Measurements from ENCODE around the gene DPP10.

DPP10 gene

DNA sequence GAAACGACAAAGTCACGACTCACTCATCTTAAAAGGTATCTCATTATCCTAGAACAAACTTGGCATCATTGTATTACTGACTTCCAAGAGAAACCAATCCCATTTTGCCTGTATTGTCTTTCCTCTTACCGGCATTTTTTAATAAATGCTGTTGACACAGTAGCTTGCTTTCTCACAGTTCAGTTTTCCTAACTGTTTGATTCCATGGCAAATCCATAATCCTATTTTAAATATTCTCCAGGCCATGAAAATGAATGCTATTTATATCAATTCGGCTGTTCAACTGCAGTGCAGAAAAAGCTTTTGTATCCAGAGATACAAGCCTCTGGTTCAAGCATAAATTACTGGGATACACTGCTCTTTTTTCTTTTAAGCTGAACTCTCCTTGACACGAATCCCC is 1241.9 kb downstream of the DPP10 start:
- Histone ChIP-seq H3K9me3 (ENCODE audit: insufficient read depth, low read length) (peaks cover 5% of the 10 kb centered on the region; the same call in 1 of the 2 replicates), H3K4me1 (ENCODE audit: insufficient read depth, insufficient read length) (no peaks in the 10 kb centered on the region), H3K4me3 (ENCODE audit: insufficient read length, low read depth) (no peak overlapping the region), H3K27me3 (ENCODE audit: insufficient read depth, insufficient read length) (no peaks in the 10 kb centered on the region), H3K9ac (ENCODE audit: insufficient read length, low read depth) (no peak overlapping the region), H3K36me3 (ENCODE audit: insufficient read depth, insufficient read length, low read length) (no peaks in the 10 kb centered on the region)
- no peak for DNase-seq (ENCODE audit: low read depth, low spot score)
- TF ChIP-seq YY1 (IDR thresholded peaks at IDR 0.05; ENCODE audit: insufficient read depth, insufficient read length) (no peak), ZNF274 (IDR thresholded peaks at IDR 0.05; ENCODE audit: low read depth, low read length) (no peak), SUZ12 (IDR thresholded peaks at IDR 0.05; ENCODE audit: extremely low read depth, insufficient read depth, insufficient read length) (no peak)

DNA sequence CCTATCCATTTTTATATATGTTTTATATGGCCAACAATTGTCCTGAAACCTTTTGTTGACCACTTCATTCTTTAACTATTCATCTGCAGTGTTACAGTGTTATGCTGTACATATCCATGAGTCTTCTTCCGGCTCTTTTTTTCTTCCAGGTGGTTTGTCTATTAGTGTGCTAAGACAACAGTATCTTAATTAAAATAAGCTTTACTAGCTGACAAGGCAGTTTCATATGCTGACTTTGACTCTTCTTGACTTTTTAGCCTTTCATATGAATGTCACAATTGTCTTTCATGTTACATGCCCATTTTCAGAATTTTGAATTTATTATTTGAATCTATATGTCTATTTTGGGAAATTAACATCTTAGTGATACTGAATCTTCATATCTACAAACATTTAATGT is 1249.0 kb downstream of the DPP10 start:
- no peak overlapping the region for H3K4me3 ChIP-seq (ENCODE audit: insufficient read length, low read depth)

DNA sequence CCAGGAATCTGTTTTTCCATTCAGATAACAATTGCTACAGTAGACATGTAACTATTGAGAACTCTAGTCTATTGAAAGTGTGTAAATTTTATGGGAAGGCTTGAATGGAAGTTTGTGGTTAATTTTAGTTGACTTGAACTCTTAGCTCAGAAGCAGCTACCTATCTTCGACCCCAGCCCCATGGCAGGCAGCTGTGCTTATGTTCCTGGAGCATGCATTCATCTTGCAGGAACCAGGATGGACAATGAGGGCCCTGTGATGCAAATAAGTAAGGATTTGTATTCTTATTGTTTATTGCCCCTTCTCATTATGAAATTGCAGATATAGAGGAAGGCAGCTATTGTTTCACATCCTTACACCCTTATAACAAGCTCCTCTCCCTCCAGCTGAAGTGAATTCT is 1252.2 kb downstream of the DPP10 start:
- H3K4me1 ChIP-seq (ENCODE audit: insufficient read depth, insufficient read length) = no peaks in the 10 kb centered on the region
- H3K4me3 ChIP-seq (ENCODE audit: insufficient read length, low read depth) = no peak overlapping the region

More for the DNA sequence above, 1249.0 kb downstream of the DPP10 start:
- TF ChIP-seq YY1 (IDR thresholded peaks at IDR 0.05; ENCODE audit: insufficient read depth, insufficient read length) = no peak
- no peak for TF ChIP-seq SUZ12 (IDR thresholded peaks at IDR 0.05; ENCODE audit: extremely low read depth, insufficient read depth, insufficient read length)
- TF ChIP-seq ZNF274 (IDR thresholded peaks at IDR 0.05; ENCODE audit: low read depth, low read length) = no peak
- H3K36me3 ChIP-seq (ENCODE audit: insufficient read depth, insufficient read length, low read length) = no peaks in the 10 kb centered on the region
- H3K9me3 ChIP-seq (ENCODE audit: insufficient read depth, low read length) = no peaks in the 10 kb centered on the region
- H3K4me1 ChIP-seq (ENCODE audit: insufficient read depth, insufficient read length) = no peaks in the 10 kb centered on the region
- no peak overlapping the region for H3K9ac ChIP-seq (ENCODE audit: insufficient read length, low read depth)
- no peaks in the 10 kb centered on the region for H3K27me3 ChIP-seq (ENCODE audit: insufficient read depth, insufficient read length)
- no peak for DNase-seq (ENCODE audit: low read depth, low spot score)

GRCh38 chr2:115733190-115733775 is 1290.8 kb downstream of the DPP10 start:
- Histone ChIP-seq H3K4me3 (ENCODE audit: insufficient read length, low read depth) (no peak overlapping the region), H3K27me3 (ENCODE audit: insufficient read depth, insufficient read length) (no peaks in the 10 kb centered on the region), H3K4me1 (ENCODE audit: insufficient read depth, insufficient read length) (no peaks in the 10 kb centered on the region), H3K36me3 (ENCODE audit: insufficient read depth, insufficient read length, low read length) (no peaks in the 10 kb centered on the region), H3K9ac (ENCODE audit: insufficient read length, low read depth) (no peak overlapping the region), H3K9me3 (ENCODE audit: insufficient read depth, low read length) (no peaks in the 10 kb centered on the region)
- no peak for DNase-seq (ENCODE audit: low read depth, low spot score)
- TF ChIP-seq ZNF274 (IDR thresholded peaks at IDR 0.05; ENCODE audit: low read depth, low read length) (no peak), YY1 (IDR thresholded peaks at IDR 0.05; ENCODE audit: insufficient read depth, insufficient read length) (no peak), SUZ12 (IDR thresholded peaks at IDR 0.05; ENCODE audit: extremely low read depth, insufficient read depth, insufficient read length) (no peak)

More for the DNA sequence above, 1252.2 kb downstream of the DPP10 start:
- H3K9ac ChIP-seq (ENCODE audit: insufficient read length, low read depth) = no peak overlapping the region
- H3K36me3 ChIP-seq (ENCODE audit: insufficient read depth, insufficient read length, low read length) = no peaks in the 10 kb centered on the region
- H3K9me3 ChIP-seq (ENCODE audit: insufficient read depth, low read length) = no peaks in the 10 kb centered on the region
- no peak for TF ChIP-seq YY1 (IDR thresholded peaks at IDR 0.05; ENCODE audit: insufficient read depth, insufficient read length)
- TF ChIP-seq SUZ12 (IDR thresholded peaks at IDR 0.05; ENCODE audit: extremely low read depth, insufficient read depth, insufficient read length) = no peak
- TF ChIP-seq ZNF274 (IDR thresholded peaks at IDR 0.05; ENCODE audit: low read depth, low read length) = no peak
- no peak for DNase-seq (ENCODE audit: low read depth, low spot score)
- no peaks in the 10 kb centered on the region for H3K27me3 ChIP-seq (ENCODE audit: insufficient read depth, insufficient read length)

- no peaks in the 10 kb centered on the region for H3K36me3 ChIP-seq (ENCODE audit: insufficient read depth, insufficient read length, low read length)
- DNase-seq (ENCODE audit: low read depth, low spot score) = no peak
- TF ChIP-seq SUZ12 (IDR thresholded peaks at IDR 0.05; ENCODE audit: extremely low read depth, insufficient read depth, insufficient read length) (no peak), ZNF274 (IDR thresholded peaks at IDR 0.05; ENCODE audit: low read depth, low read length) (no peak), YY1 (IDR thresholded peaks at IDR 0.05; ENCODE audit: insufficient read depth, insufficient read length) (no peak)
- H3K9me3 ChIP-seq (ENCODE audit: insufficient read depth, low read length) = no peaks in the 10 kb centered on the region
- H3K9ac ChIP-seq (ENCODE audit: insufficient read length, low read depth) = no peak overlapping the region
- no peaks in the 10 kb centered on the region for H3K27me3 ChIP-seq (ENCODE audit: insufficient read depth, insufficient read length)
- no peaks in the 10 kb centered on the region for H3K4me1 ChIP-seq (ENCODE audit: insufficient read depth, insufficient read length)
- H3K4me3 ChIP-seq (ENCODE audit: insufficient read length, low read depth) = no peak overlapping the region
Measured at GRCh38 chr2:115738111-115738510, 1295.7 kb downstream of the DPP10 start.

DNA sequence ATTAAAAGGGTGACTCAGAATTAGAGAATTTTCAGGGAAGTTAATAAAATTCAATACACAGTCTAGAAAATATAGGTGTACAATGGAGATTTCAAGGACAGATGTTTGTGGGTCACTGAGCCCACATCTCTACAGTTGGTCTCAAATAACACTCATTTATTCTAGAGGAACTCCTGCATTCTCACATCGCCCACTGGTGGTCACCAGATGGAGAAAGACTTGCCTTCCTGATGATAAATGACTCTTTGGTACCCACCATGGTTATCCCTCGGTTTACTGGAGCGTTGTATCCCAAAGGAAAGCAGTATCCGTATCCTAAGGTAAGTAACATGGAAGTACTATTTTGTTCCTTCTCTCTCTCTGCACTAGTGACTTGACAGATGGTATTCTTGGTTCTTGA is 1297.1 kb downstream of the DPP10 start:
- Histone ChIP-seq H3K4me1 (ENCODE audit: insufficient read depth, insufficient read length) (no peaks in the 10 kb centered on the region), H3K9me3 (ENCODE audit: insufficient read depth, low read length) (no peaks in the 10 kb centered on the region)
- DNase-seq (ENCODE audit: low read depth, low spot score) = peak; percentile 32

GRCh38 chr2:115746151-115746550 is 1303.7 kb downstream of the DPP10 start:
- TF ChIP-seq YY1 (IDR thresholded peaks at IDR 0.05; ENCODE audit: insufficient read depth, insufficient read length) (no peak), SUZ12 (IDR thresholded peaks at IDR 0.05; ENCODE audit: extremely low read depth, insufficient read depth, insufficient read length) (no peak), ZNF274 (IDR thresholded peaks at IDR 0.05; ENCODE audit: low read depth, low read length) (no peak)
- H3K27me3 ChIP-seq (ENCODE audit: insufficient read depth, insufficient read length) = no peaks in the 10 kb centered on the region
- no peaks in the 10 kb centered on the region for H3K9me3 ChIP-seq (ENCODE audit: insufficient read depth, low read length)
- no peak for DNase-seq (ENCODE audit: low read depth, low spot score)
- no peaks in the 10 kb centered on the region for H3K36me3 ChIP-seq (ENCODE audit: insufficient read depth, insufficient read length, low read length)
- H3K9ac ChIP-seq (ENCODE audit: insufficient read length, low read depth) = no peak overlapping the region
- no peaks in the 10 kb centered on the region for H3K4me1 ChIP-seq (ENCODE audit: insufficient read depth, insufficient read length)
- no peak overlapping the region for H3K4me3 ChIP-seq (ENCODE audit: insufficient read length, low read depth)

More for the DNA sequence above, 1297.1 kb downstream of the DPP10 start:
- H3K9ac ChIP-seq (ENCODE audit: insufficient read length, low read depth) = no peak overlapping the region
- no peaks in the 10 kb centered on the region for H3K36me3 ChIP-seq (ENCODE audit: insufficient read depth, insufficient read length, low read length)
- TF ChIP-seq YY1 (IDR thresholded peaks at IDR 0.05; ENCODE audit: insufficient read depth, insufficient read length) (no peak), SUZ12 (IDR thresholded peaks at IDR 0.05; ENCODE audit: extremely low read depth, insufficient read depth, insufficient read length) (no peak), ZNF274 (IDR thresholded peaks at IDR 0.05; ENCODE audit: low read depth, low read length) (no peak)
- H3K4me3 ChIP-seq (ENCODE audit: insufficient read length, low read depth) = no peak overlapping the region
- H3K27me3 ChIP-seq (ENCODE audit: insufficient read depth, insufficient read length) = no peaks in the 10 kb centered on the region

Measured in NT2/D1 (cell line).